T-cell (primary cell): ENCODE results near the gene PET100. TPM values are rescaled to one million over a fixed set of nuclear protein-coding genes. Genes with fewer than 3 reads are reported as not detected.

Experiments used
- ATAC-seq, 4 experiments: fragments of 200-7000 bp in 3 of 4; fragments of 150-1000 bp in 1 of 4; cut with Tn5 transposase; replicated peaks in 1 of 4; 1 replicate in 3 of 4; 2 replicates in 1 of 4; pipeline ENCODE4 v1.10.0; 2021; ENCODE audit warnings: moderate library complexity in 3 of 4, mild to moderate bottlenecking in 2 of 4, moderate number of reproducible peaks in 1 of 4
- CTCF ChIA-PET, 2 donors: fragments of 300-600 bp; sonication (Branson Sonifier 250); formaldehyde crosslinking; loops; one replicate each; lab custom pipeline; 2022; ENCODE audit warnings: antibody characterized with exemption in 2 of 2; lab: Charles Lee
- POLR2A ChIA-PET, 2 donors: fragments of 300-600 bp; sonication (Branson Sonifier 250); formaldehyde crosslinking; loops; one replicate each; lab custom pipeline; 2022; ENCODE audit warnings: antibody characterized with exemption in 2 of 2; lab: Charles Lee
- DNase-seq, 35 experiments: peaks; one replicate each; pipeline versions ENCODE4 v3.0.0 to v3.0.0-alpha.2; 2013 to 2023
- H3K27ac ChIP-seq: one replicate; pipeline ENCODE4 v1.5.1; 2013; ENCODE audit warnings: low read length
- H3K27me3 ChIP-seq, 2 experiments: replicated peaks in 1 of 2; 1 replicate in 1 of 2; 2 replicates in 1 of 2; pipeline versions ENCODE4 v1.6.1 to v1.7.0; 2013; ENCODE audit warnings: low read length in 1 of 2, mixed read lengths in 1 of 2; ENCODE audit not compliant: control insufficient read depth in 2 of 2, insufficient read depth in 2 of 2; ENCODE audit errors: extremely low read depth in 1 of 2
- H3K36me3 ChIP-seq, 2 donors: 1 replicate in 1 of 2; 2 replicates in 1 of 2; pipeline versions ENCODE4 v1.6.1 to v1.7.0; 2013; ENCODE audit warnings: low read length in 1 of 2; ENCODE audit not compliant: control insufficient read depth in 2 of 2, insufficient read depth in 1 of 2; ENCODE audit errors: extremely low read depth in 1 of 2
- H3K4me1 ChIP-seq, 2 experiments: 1 replicate in 1 of 2; 2 replicates in 1 of 2; pipeline versions ENCODE4 v1.6.1 to v1.7.0; 2013; ENCODE audit warnings: low read length in 2 of 2, mixed read lengths in 1 of 2; ENCODE audit not compliant: insufficient read depth in 2 of 2, control insufficient read depth in 1 of 2; ENCODE audit errors: extremely low read depth in 1 of 2
- H3K4me3 ChIP-seq, 2 donors: 1 replicate in 1 of 2; 2 replicates in 1 of 2; pipeline versions ENCODE4 v1.5.1 to v1.7.0; 2013; ENCODE audit warnings: mild to moderate bottlenecking in 2 of 2, low read length in 1 of 2, moderate library complexity in 1 of 2; ENCODE audit not compliant: control insufficient read depth in 1 of 2; ENCODE audit errors: extremely low read depth in 1 of 2
- H3K9me3 ChIP-seq: 2 replicates; pipeline ENCODE4 v1.7.0; 2013
- H3K27ac Mint-ChIP-seq, 2 donors: one replicate each; pipeline ENCODE4 v1.8.0; 2020 to 2021; ENCODE audit warnings: mild to moderate bottlenecking in 2 of 2, mixed read lengths in 2 of 2
- H3K27me3 Mint-ChIP-seq, 2 donors: one replicate each; pipeline ENCODE4 v1.8.0; 2021 to 2022; ENCODE audit warnings: mixed read lengths in 2 of 2
- H3K36me3 Mint-ChIP-seq: one replicate; pipeline ENCODE4 v1.8.0; 2021; ENCODE audit warnings: mixed read lengths
- H3K4me1 Mint-ChIP-seq, 3 donors: one replicate each; pipeline ENCODE4 v1.8.0; 2020 to 2022; ENCODE audit warnings: mixed read lengths in 3 of 3, mild to moderate bottlenecking in 1 of 3
- H3K4me3 Mint-ChIP-seq, 3 donors: one replicate each; pipeline ENCODE4 v1.8.0; 2020 to 2022; ENCODE audit warnings: mild to moderate bottlenecking in 3 of 3, mixed read lengths in 3 of 3, moderate library complexity in 3 of 3
- H3K9me3 Mint-ChIP-seq, 3 donors: one replicate each; pipeline ENCODE4 v1.8.0; 2020 to 2022; ENCODE audit warnings: mixed read lengths in 3 of 3
- WGBS: methylation state at CpG from one replicate; pipeline ENCODE4 v1.1.5; 2013; ENCODE audit warnings: missing lambda C conversion rate; ENCODE audit not compliant: insufficient coverage; 5-methylcytosine and 5-hydroxymethylcytosine counted together
- total RNA-seq, 35 experiments: library from RNA in 6 of 35; stranded (reverse) in 6 of 35; fragments of 120-200 nt in 1 of 35; gene quantifications; one replicate each; pipeline versions ENCODE4 v1.2.1 to v1.2.4 and lab custom pipeline; 2013 to 2026

The PET100 gene
- total RNA-seq, 5 donors from 2014 or later (not counting 1 experiment from before 2014, with no cell fraction given) = 105 to 139 (median 110) TPM

DNA sequence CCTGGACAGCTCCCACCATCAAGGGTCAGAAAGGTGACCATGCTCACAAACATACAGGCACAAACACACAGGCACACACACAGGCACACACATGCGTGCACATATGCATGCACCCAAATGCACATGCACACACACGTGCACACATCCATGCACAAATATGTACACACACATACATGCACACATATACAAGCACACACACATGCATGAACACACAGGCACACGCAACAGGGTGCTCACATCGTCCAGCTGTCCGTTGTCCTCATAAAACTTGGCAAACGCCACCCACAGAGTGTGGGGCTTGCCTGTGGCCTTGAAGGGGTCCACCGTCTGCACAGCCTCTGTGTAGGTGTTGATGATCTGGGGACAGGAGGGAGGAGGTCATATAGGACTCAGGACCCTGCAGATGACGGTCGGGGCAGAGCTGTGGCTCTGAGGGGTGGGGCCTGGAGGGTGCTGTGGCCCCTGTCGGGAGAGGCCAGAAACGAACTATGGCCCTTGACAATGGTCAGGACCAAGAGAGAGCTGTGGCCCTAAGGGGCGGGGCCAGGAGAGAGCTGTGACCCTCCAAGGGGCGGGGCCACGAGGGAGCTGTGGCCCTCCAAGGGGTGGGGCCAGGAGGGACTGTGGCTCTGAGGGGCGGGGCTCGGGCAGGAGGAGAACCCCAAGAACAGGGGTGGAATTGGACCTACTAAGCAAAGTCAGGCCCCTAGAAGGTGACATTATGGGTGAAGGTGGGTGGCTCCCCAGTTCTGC lies 6.5 kb upstream of the PET100 start:
- DNase-seq (no peak), ATAC-seq (no peak)
- CTCF ChIA-PET = no interaction called here
- peaks cover 16 to 86% of the 10 kb centered on the region in 2 donors for H3K36me3 ChIP-seq
- peaks cover 12% of the 10 kb centered on the region in 3 donors for H3K4me1 Mint-ChIP-seq
- no peaks in the 10 kb centered on the region for H3K27me3 ChIP-seq
- 89% methylated on average over 12 of the region's 16 CpGs for WGBS
- POLR2A ChIA-PET = interaction anchor here in 1 of 2 donors (0.6 kb wide), 1 partner anchor 799 kb away, joined by 3 read pairs; no protein-coding TSS in a partner anchor
- H3K9me3 ChIP-seq = no peaks in the 10 kb centered on the region
- H3K4me1 ChIP-seq = peaks cover 0 to 15% of the 10 kb centered on the region in 2 experiments
- no peak overlapping the region for H3K27ac ChIP-seq
- no peak overlapping the region for H3K4me3 Mint-ChIP-seq
- H3K36me3 Mint-ChIP-seq = peaks cover 37% of the 10 kb centered on the region
- H3K27ac Mint-ChIP-seq = no peak overlapping the region
- H3K4me3 ChIP-seq = no peak overlapping the region
- H3K9me3 Mint-ChIP-seq = peaks cover 0 to 5% (median 0%) of the 10 kb centered on the region in 3 donors
- H3K27me3 Mint-ChIP-seq = no peaks in the 10 kb centered on the region

DNA sequence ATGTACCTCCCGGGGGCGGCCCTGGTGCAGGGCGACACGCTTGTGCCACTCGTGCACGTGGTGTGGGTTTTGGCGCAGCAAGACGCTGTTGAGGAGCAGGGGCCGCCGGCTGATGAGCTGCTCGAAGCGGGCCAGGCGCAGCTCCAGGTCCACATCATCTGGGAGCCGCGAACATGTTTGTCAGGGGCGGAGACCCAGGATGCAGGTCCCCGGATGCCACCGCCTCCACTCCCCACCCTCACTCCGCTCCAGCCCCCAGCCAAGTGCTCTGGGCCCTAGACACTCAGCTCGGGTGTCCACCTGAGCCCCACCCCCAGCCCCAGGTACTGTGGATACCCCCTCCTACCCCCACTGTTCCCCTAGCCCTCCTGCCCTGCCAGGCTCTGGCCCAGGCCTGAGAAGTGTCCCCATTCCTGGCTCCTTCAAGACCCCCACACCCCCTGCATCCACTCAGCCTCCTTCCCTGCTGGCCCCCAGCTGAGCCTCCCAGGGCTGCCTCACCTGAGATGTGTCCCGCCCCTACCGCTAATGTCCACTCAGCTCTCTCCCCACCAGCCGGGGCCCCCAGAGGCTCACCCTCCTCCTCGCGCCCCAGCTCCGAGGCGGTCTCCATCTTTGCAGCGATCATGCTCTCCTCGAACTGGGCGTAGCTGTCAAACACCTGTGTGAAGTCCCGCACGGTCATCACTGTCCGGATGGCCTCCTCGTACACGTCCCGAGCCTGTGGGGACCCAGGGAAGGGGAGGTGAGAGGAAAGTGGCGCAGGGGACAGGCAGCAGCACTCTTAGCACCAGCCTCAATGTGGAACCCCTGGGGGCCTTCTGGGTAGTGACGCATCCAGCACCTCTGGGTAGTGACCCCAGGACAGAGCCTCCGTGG lies 5.6 kb upstream of the PET100 start:
- Histone ChIP-seq H3K36me3 (peaks cover 16 to 81% of the 10 kb centered on the region in 2 donors), H3K4me1 (peaks cover 7 to 24% of the 10 kb centered on the region in 2 experiments), H3K27ac (no peak overlapping the region), H3K27me3 (no peaks in the 10 kb centered on the region), H3K4me3 (no peak overlapping the region), H3K9me3 (no peaks in the 10 kb centered on the region)
- H3K36me3 Mint-ChIP-seq = peaks cover 29% of the 10 kb centered on the region
- ATAC-seq (no peak), DNase-seq (no peak)
- no peaks in the 10 kb centered on the region for H3K9me3 Mint-ChIP-seq
- H3K27ac Mint-ChIP-seq = no peak overlapping the region
- peaks cover 13 to 21% (median 20%) of the 10 kb centered on the region in 3 donors for H3K4me1 Mint-ChIP-seq
- no peak overlapping the region for H3K4me3 Mint-ChIP-seq
- CTCF ChIA-PET = no interaction called here
- POLR2A ChIA-PET = interaction anchor here in 1 of 2 donors (0.6 kb wide), 1 partner anchor 800 kb away, joined by 3 read pairs; no protein-coding TSS in a partner anchor
- 91% methylated on average over 22 of the region's 39 CpGs for WGBS
- no peaks in the 10 kb centered on the region for H3K27me3 Mint-ChIP-seq

DNA sequence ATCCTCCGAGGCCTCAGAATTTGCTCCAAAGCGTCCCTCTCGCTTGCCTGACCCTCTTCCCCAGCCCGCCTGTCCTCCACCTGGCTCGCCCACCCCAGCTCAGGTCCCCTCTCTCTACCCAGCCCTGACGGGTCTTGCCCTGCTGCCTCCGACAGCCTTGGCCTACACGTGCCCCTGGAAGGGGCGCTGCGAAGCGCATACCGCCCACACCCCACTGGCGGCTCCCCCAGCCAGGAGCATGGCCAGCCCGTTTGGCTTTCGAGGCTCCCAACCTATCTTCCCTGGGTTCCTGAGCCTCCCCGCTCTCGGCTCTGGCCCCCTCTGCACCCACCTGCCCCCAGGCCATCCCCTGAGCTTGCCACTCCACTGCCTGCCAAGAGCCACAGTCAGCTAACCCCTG lies 4.8 kb upstream of the PET100 start:
- WGBS = 90% methylated on average over 11 of the region's 17 CpGs
- ATAC-seq = no peak
- Histone ChIP-seq H3K27ac (no peak overlapping the region), H3K4me1 (peaks cover 9 to 29% of the 10 kb centered on the region in 2 experiments), H3K27me3 (no peaks in the 10 kb centered on the region), H3K4me3 (no peak overlapping the region), H3K36me3 (peaks cover 12 to 75% of the 10 kb centered on the region in 2 donors), H3K9me3 (no peaks in the 10 kb centered on the region)
- no peak for DNase-seq
- Mint-ChIP-seq H3K36me3 (peaks cover 26% of the 10 kb centered on the region), H3K9me3 (no peaks in the 10 kb centered on the region), H3K4me3 (no peak overlapping the region), H3K27me3 (no peaks in the 10 kb centered on the region), H3K4me1 (peaks cover 22 to 29% (median 29%) of the 10 kb centered on the region in 3 donors), H3K27ac (no peak overlapping the region)
- POLR2A ChIA-PET = no interaction called here
- CTCF ChIA-PET = no interaction called here

DNA sequence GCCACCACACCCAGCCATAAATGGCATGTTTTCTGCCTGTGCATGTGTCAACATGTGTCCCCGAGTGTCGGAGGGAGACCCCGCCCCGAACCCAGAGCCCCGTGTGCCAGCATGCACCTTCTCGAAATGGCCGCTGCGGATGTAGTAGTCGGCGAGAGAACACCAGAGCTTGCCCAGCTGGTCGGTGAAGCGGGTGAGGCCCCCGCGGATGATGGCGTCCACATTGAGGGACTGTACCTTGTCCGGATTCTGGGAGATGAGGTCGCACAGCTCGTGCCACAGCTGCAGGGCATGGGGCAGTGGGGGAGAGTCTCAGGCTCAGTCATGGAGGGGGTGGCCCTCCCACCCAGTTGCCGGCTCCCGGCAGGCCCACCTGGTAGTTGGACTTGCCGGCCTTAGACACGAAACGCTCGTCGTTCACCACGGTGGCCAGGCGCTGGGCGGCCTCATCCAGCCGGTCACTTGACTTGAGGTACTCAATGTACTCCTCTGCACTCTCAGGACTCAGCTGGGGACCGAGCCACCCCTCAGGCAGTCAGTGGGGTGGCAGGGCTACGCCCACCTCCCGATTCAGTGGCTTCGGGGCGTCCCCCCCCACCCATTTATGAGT lies 3.7 kb upstream of the PET100 start:
- H3K4me1 Mint-ChIP-seq = peaks cover 32 to 40% (median 39%) of the 10 kb centered on the region in 3 donors
- no peak overlapping the region for H3K4me3 Mint-ChIP-seq
- no peaks in the 10 kb centered on the region for H3K27me3 Mint-ChIP-seq
- peaks cover 13 to 39% of the 10 kb centered on the region in 2 experiments for H3K4me1 ChIP-seq
- H3K27ac ChIP-seq = no peak overlapping the region
- 97% methylated on average over 34 of the region's 34 CpGs for WGBS
- peaks cover 25% of the 10 kb centered on the region for H3K36me3 Mint-ChIP-seq
- CTCF ChIA-PET = no interaction called here
- POLR2A ChIA-PET = no interaction called here
- H3K4me3 ChIP-seq = no peak overlapping the region
- H3K27ac Mint-ChIP-seq = no peak overlapping the region
- no peak for DNase-seq
- H3K9me3 ChIP-seq = no peaks in the 10 kb centered on the region
- H3K9me3 Mint-ChIP-seq = no peaks in the 10 kb centered on the region
- ATAC-seq = no peak
- H3K36me3 ChIP-seq = peaks cover 8 to 65% of the 10 kb centered on the region in 2 donors
- no peaks in the 10 kb centered on the region for H3K27me3 ChIP-seq

DNA sequence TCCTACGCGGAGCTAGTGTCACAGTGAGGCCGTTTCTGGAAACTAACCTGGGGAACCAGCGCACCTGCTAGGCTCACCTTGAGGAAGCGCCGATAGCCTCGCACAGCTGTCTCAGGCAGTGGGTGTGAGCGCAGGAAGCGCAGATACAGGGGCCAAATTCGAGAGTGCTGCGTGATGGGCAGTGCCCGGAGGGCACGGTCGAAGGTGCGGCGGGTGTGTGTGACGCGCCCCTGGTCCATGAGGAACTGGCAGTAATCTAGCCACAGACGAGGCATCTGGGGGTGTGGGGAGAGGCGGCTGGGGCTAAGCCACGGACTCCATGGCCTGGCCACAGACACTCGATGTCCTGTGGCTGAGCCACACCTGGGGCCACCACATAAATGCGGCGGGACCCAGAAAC lies 2.4 kb upstream of the PET100 start:
- Histone ChIP-seq H3K4me3 (no peak overlapping the region), H3K36me3 (peaks cover 8 to 58% of the 10 kb centered on the region in 2 donors), H3K27ac (no peak overlapping the region), H3K4me1 (peaks cover 13 to 45% of the 10 kb centered on the region in 2 experiments), H3K9me3 (no peaks in the 10 kb centered on the region), H3K27me3 (no peaks in the 10 kb centered on the region)
- ChIA-PET POLR2A (interaction anchor here in 1 of 2 donors (0.7 kb wide), 1 partner anchor 277 kb away, joined by 4 read pairs; no protein-coding TSS in a partner anchor), CTCF (no interaction called here)
- H3K36me3 Mint-ChIP-seq = peaks cover 13% of the 10 kb centered on the region
- no peak for DNase-seq
- no peak for ATAC-seq
- H3K27ac Mint-ChIP-seq = no peak overlapping the region
- WGBS = 94% methylated on average over 22 of the region's 24 CpGs
- H3K27me3 Mint-ChIP-seq = no peaks in the 10 kb centered on the region
- H3K4me3 Mint-ChIP-seq = peak overlapping the region in 1 of 3 donors; percentile 37
- peaks cover 34 to 47% (median 45%) of the 10 kb centered on the region in 3 donors for H3K4me1 Mint-ChIP-seq
- H3K9me3 Mint-ChIP-seq = no peaks in the 10 kb centered on the region
